BE2C (cell line): ENCODE measurements around the gene CYP2W1.

Experiments used
- DNase-seq: peaks from one replicate; pipeline ENCODE4 v3.0.0-alpha.2; 2020
- H3K27me3 ChIP-seq: fragments of 250-450 bp; sonication (Bioruptor Pico); 2 replicates; pipeline ENCODE4 v1.5.1; 2020; ENCODE audit warnings: mild to moderate bottlenecking
- H3K36me3 ChIP-seq: fragments of 250-450 bp; sonication (Bioruptor Pico); 2 replicates; pipeline ENCODE4 v1.5.1; 2020; ENCODE audit warnings: mild to moderate bottlenecking
- H3K4me1 ChIP-seq: fragments of 250-450 bp; sonication (Bioruptor Pico); 2 replicates; pipeline ENCODE4 v1.5.1; 2020
- H3K4me3 ChIP-seq: 2 replicates; pipeline ENCODE4 v1.5.1; 2011; ENCODE audit warnings: low read depth, low read length
- H3K9me3 ChIP-seq: fragments of 250-450 bp; sonication (Bioruptor Pico); 2 replicates; pipeline ENCODE4 v1.5.1; 2020
- TF ChIP-seq, protein P1 (sequence below): IDR thresholded peaks from 2 replicates; pipeline ENCODE4 v1.5.1; 2012; ENCODE audit warnings: mild to moderate bottlenecking, low read depth, low read length

The CYP2W1 gene

DNA sequence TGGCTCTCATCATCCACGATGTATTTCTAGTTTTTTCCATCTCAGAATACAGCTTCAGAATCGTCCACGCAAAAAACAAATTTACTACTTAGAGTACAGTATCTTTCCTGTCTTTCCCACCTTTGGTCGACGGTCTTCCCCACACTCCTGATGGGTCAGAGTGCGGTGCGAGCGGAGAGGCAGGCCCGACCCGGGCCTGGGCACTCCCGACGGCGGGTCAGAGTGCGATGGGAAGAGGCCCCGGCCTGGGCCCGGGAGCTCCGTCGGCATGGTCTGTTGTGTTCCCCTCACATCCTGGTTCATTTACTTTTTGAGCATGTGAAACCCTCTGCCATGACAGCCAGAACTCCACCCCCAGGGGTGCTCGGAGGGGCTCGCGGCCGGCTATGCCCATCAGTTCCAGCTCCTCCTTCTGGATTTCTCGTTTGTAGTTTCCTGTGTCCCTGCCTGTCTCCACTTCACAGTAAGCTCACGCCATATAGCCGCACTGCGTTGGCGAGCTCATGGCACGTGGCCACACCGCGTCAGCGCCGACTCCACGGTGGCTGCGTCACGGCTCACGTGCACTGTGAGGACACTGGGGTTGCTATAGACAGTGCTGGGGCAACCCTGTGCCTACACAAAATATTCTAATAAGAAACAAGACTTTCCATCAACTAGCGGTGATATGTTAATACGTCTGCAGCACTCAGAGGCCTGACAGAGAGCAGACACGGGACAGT lies 15.5 kb upstream of the CYP2W1 start:
- no peaks in the 10 kb centered on the region for H3K9me3 ChIP-seq
- no peaks in the 10 kb centered on the region; the same call in 1 of the 2 replicates for H3K27me3 ChIP-seq
- H3K36me3 ChIP-seq = peaks cover 32% of the 10 kb centered on the region
- H3K4me3 ChIP-seq = no peak overlapping the region
- DNase-seq = no peak
- TF ChIP-seq, protein P1, sequence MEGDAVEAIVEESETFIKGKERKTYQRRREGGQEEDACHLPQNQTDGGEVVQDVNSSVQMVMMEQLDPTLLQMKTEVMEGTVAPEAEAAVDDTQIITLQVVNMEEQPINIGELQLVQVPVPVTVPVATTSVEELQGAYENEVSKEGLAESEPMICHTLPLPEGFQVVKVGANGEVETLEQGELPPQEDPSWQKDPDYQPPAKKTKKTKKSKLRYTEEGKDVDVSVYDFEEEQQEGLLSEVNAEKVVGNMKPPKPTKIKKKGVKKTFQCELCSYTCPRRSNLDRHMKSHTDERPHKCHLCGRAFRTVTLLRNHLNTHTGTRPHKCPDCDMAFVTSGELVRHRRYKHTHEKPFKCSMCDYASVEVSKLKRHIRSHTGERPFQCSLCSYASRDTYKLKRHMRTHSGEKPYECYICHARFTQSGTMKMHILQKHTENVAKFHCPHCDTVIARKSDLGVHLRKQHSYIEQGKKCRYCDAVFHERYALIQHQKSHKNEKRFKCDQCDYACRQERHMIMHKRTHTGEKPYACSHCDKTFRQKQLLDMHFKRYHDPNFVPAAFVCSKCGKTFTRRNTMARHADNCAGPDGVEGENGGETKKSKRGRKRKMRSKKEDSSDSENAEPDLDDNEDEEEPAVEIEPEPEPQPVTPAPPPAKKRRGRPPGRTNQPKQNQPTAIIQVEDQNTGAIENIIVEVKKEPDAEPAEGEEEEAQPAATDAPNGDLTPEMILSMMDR = no peak
- peaks cover 9% of the 10 kb centered on the region for H3K4me1 ChIP-seq

- peaks cover 42% of the 10 kb centered on the region for H3K36me3 ChIP-seq
- H3K27me3 ChIP-seq = no peaks in the 10 kb centered on the region; the same call in 1 of the 2 replicates
- TF ChIP-seq, protein P1 = no peak
- no peak for DNase-seq
- H3K4me3 ChIP-seq = no peak overlapping the region
- H3K4me1 ChIP-seq = peaks cover 9% of the 10 kb centered on the region
- H3K9me3 ChIP-seq = no peaks in the 10 kb centered on the region
Observed at GRCh38 chr7:968205-969105, 14.5 kb upstream of the CYP2W1 start.

DNA sequence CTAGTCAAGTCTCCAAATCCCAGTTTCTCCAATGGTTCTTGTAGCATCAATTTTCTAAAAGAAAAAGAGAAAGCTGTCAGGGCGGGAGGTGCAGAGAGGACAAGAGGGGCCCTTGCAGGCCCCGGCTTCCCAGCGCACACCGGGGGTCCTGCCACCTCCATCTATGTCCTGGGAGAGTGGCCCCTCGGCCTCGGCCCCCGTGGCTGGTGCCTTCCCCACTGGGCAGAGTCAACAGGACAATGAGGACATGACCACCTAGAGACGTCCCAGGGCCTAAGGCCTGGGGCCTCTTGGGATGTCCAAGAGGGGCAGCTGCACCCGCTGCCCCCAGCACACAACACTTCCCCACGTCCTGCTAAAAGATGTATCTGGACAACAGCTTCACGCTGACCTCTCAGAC lies 13.6 kb upstream of the CYP2W1 start:
- Histone ChIP-seq H3K9me3 (no peaks in the 10 kb centered on the region), H3K36me3 (peaks cover 43% of the 10 kb centered on the region), H3K27me3 (no peaks in the 10 kb centered on the region; the same call in 1 of the 2 replicates), H3K4me1 (peaks cover 8% of the 10 kb centered on the region), H3K4me3 (no peak overlapping the region)
- TF ChIP-seq, protein P1 = no peak
- no peak for DNase-seq

GRCh38 chr7:970744-971143 lies 12.2 kb upstream of the CYP2W1 start:
- TF ChIP-seq, protein P1 = no peak
- Histone ChIP-seq H3K4me3 (no peak overlapping the region), H3K36me3 (peaks cover 47% of the 10 kb centered on the region), H3K9me3 (no peaks in the 10 kb centered on the region), H3K27me3 (no peaks in the 10 kb centered on the region), H3K4me1 (no peaks in the 10 kb centered on the region)
- no peak for DNase-seq

DNA sequence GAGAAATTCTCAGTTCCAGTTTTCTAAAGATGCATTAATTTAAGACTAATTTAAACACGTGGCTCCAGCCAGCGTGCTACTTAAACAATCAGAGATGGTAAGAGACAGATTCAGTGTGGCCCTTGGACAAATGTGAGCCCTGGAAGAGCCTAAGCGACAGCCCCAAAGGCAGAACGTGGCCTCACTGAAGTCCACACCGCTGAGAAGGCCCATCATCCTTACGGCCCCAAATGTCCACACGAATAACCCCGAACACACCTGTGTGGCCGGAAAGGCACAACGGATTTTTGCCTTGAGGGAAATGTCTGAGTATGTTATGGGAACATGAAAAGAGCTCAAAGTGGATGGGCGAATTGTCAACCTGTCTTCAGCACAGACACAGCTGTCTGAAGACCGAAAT lies 10.9 kb upstream of the CYP2W1 start:
- H3K4me3 ChIP-seq = no peak overlapping the region
- DNase-seq = no peak
- no peaks in the 10 kb centered on the region for H3K4me1 ChIP-seq
- no peaks in the 10 kb centered on the region for H3K27me3 ChIP-seq
- TF ChIP-seq, protein P1 = no peak
- H3K9me3 ChIP-seq = no peaks in the 10 kb centered on the region
- peaks cover 45% of the 10 kb centered on the region for H3K36me3 ChIP-seq
